CD1c-positive myeloid dendritic cell (primary cell): Measurements from ENCODE around the gene GTF2F1.
"Not testable (repeated sequence)": the region's sequence is repeated elsewhere in the genome, so short reads cannot be mapped to it uniquely, and the experiment has no call there.

Experiments used
- DNase-seq: peaks from one replicate; pipeline ENCODE4 v3.0.0-alpha.2; 2016; ENCODE audit errors: extremely low spot score

GTF2F1 gene

DNA sequence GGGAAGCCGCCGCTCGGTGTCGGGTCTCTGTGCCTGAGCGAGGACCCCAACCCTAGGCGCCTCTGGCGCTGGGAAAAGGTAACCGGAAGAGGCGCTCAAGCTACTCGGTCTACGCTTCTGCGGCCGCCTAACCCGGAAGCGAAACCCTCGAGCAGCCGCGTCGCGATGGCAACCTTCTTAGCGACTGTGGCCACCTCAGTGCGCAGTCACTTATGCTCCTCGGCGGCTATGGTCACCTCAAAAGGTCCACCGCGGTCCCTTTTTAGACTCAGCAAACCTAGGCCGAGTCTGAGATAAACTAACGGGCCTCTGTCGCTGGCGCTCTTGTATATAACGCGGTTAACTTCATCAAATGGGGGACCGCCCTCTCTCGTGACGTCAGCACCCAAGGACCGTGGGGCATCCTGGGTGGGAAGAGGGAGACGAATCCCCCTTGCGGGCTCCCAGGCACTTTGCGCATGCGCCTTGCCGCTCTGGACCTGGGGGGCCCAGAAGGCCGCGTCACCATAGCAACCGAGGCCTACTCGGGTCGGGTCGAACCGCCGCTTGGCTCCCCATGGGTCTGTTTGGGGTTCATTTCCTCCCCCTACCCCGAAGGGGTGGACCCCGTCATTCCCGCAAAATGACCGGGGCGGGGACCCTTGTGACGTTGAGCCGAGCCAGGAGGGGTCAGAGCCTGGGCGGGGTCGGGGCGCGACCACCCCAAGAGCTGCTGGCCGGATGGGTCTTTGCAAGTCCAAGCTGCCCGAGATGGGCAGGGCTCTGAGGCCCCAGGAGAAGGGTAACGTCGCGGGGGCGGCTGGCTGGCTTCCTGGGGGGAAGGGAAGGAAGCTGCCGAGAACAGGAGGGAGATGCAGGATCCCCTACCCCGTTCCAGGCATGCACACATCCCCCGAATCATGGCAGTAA lies at the start of gene GTF2F1:
TSS of gene GTF2F1 (minus strand) at position 91 of the 909 bp plus-strand sequence. CDS start 169 bp downstream, outside the sequence.
- peak; percentile 94 for DNase-seq

GRCh38 chr19:6442087-6442688 lies 49.2 kb upstream of the GTF2F1 start:
- DNase-seq = no peak

DNA sequence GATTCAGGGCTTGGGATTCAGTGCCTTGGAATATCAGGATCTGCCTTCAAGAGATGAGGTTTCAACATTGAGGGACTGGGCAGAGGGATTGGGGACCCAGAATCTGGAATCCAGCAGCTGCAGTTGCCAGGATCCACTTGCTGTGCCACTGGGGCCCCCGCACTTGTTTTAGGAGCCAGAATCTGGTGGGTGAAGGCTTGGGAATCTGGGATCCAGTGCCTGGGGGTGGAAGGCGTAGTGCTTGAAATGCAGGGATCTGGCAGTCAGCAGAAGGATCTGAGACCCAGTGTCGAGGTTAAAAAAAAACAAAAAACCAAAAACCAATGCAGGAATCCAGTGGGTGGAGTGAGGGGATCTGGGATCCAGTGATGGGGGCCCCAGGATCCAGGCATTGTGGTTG lies 47.9 kb upstream of the GTF2F1 start:
- no peak for DNase-seq

GRCh38 chr19:6439743-6440142 lies 46.8 kb upstream of the GTF2F1 start:
- DNase-seq = no peak

GRCh38 chr19:6433663-6434062 lies 40.7 kb upstream of the GTF2F1 start, which contains the start of gene SLC25A41:
TSS of gene SLC25A41 (minus strand) at chr19:6433763. CDS start at chr19:6433693, 70 bp downstream.
- DNase-seq = no peak

DNA sequence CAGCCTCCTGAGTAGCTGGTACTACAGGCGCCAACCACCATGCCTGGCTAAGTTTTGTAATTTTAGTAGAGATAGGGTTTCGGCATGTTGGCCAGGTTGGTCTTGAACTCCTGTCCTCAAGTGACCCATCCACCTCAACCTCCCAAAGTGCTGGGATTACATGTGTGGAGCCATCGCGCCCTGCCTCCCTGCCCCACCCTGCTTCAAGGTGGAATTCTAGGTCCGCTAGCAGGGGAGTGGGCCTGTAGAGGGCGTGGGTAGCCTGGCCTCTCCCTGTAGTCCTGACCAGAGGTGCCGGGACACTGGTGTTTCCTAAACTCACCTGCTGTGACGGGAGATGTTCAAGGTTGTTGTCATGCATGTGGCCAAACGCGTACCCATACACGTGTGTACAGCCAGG lies 40.2 kb upstream of the GTF2F1 start:
- DNase-seq = no peak

- DNase-seq = no peak
Measured at GRCh38 chr19:6431891-6432290, 38.9 kb upstream of the GTF2F1 start.

- DNase-seq = no peak
Measured at GRCh38 chr19:6429419-6430221, 36.7 kb upstream of the GTF2F1 start.

- DNase-seq = not testable (repeated sequence)
Measured at GRCh38 chr19:6428692-6429418, 35.9 kb upstream of the GTF2F1 start.

GRCh38 chr19:6427131-6427530 lies 34.2 kb upstream of the GTF2F1 start:
- DNase-seq = no peak

GRCh38 chr19:6425732-6426620 lies 33.0 kb upstream of the GTF2F1 start:
- peak; percentile 4 for DNase-seq

- DNase-seq = peak; percentile 100
Measured at GRCh38 chr19:6424939-6425731, 32.2 kb upstream of the GTF2F1 start.

- peak; percentile 13 for DNase-seq
Measured at GRCh38 chr19:6424195-6424938, 31.4 kb upstream of the GTF2F1 start, which contains the start of gene KHSRP. TSS of gene KHSRP (minus strand) at chr19:6424811. CDS start at chr19:6424701, 110 bp downstream.

DNA sequence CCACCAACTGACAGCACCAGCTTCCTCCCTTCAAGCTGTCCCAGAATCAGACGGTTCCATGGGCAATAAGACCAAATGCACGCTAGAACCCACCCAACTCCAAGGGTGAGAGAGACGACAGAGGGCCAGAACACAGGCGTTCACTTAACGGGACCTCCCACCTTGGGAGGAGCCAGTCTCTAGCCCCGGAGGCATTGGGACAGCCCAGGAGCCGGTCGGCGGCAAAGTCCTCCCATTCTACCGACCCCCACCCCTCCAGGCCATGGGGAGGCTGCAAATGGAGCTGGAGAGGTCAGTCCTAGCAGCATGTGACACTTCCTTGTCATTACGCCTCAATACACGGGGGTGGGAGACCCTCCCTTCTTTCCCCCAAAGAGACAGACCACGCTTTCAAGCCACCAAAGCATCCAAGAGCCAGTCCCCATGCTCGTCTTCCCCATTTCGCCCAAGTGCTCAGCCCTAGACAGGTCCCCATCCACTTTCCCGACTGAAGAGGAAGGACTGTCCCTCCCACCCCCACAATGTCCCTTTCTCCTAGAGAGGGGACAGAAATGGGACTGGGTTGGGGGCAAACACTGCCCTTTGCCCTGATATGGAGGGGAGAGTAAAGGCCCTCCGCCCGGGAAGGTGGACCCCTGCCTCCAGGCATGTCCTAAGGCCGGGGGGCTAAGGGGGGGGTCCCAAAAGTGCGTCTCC lies 30.7 kb upstream of the GTF2F1 start:
- DNase-seq = peak; percentile 66

GRCh38 chr19:6421075-6422014 lies 28.4 kb upstream of the GTF2F1 start:
- no peak for DNase-seq

DNA sequence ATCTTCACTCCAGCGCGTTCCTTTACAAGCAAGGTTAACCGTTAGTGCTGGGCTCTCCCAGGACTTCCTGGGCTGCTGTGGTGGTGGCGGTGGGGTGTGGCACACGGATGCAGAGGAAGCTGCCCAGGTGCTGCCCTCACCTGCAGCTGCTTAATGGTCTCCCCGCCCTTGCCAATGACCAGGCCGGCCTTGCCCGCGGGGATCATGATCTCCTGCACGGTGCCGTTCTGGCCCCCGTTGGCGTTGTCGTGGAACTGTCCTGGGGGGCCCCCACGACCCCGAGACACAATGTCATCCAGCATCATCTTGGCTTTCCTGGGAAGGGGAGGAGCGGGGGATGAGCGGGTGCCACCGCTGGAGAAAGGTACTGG lies 25.6 kb upstream of the GTF2F1 start:
- no peak for DNase-seq
